GM19239 (cell line): ENCODE data around the gene AMDHD1.
"Not testable (repeated sequence)": the region's sequence is repeated elsewhere in the genome, so short reads cannot be mapped to it uniquely, and the experiment has no call there.

Experiments
- DNase-seq: peaks from one replicate; pipeline ENCODE4 v3.0.0; 2011; ENCODE audit warnings: low spot score; ENCODE audit not compliant: insufficient read length
- FAIRE-seq: peaks from 2 replicates; lab custom pipeline; 2011; peaks lifted over from hg19 to GRCh38; lab: Jason Lieb, UNC

AMDHD1 gene

GRCh38 chr12:95960241-95960640 is 17.1 kb downstream of the AMDHD1 start:
- no peak for FAIRE-seq

GRCh38 chr12:95962222-95962621 is 19.1 kb downstream of the AMDHD1 start:
- DNase-seq (no peak), FAIRE-seq (no peak)

More at GRCh38 chr12:95960241-95960640, 17.1 kb downstream of the AMDHD1 start:
- DNase-seq = no peak

- DNase-seq (no peak), FAIRE-seq (no peak)
These were observed 20.0 kb downstream of the AMDHD1 start for GRCh38 chr12:95963096-95963495.

DNA sequence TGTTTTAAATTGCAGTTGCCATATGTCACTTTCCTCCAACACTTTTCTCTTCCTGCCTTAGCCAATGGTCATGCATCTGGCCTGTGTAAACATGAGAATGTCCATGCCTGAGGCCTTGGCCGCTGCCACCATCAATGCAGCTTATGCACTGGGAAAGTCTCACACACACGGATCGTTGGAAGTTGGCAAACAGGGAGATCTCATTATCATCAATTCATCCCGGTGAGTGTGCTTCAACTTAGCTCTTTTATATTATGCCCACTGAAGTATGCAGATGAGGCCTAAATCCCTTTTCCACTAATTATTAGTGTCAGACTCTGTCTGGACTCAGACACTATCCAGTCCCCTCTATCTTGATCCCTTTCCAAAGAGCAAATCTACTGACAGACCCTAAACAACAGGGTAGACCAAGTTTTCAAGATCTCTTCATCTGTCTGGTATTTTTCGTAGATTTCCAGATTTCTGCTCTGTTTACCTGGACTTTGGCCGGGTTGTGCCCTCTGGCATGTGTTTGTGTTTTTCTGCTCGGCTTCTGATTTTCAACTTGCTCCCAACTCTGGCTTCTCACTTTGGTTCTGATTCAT is 23.2 kb downstream of the AMDHD1 start:
- DNase-seq (no peak), FAIRE-seq (no peak)

DNA sequence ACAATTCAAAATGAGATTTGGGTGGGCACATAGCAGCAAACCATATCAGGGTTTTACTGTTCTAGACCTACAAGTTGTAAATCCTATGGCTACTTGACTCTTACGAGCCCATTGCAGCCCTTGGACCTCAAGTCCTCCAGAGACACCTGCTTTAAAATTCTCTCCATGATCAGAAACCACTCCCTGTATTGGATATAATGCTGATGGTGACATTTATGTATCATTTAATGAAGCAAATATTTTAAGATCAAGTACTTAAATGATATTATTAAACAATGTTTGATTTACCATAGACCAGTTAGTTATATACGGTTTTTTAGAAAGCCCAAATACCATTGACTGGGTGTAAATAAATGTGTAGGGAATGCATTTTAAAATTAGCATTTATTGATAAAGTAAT is 24.2 kb downstream of the AMDHD1 start:
- DNase-seq (no peak), FAIRE-seq (no peak)

DNA sequence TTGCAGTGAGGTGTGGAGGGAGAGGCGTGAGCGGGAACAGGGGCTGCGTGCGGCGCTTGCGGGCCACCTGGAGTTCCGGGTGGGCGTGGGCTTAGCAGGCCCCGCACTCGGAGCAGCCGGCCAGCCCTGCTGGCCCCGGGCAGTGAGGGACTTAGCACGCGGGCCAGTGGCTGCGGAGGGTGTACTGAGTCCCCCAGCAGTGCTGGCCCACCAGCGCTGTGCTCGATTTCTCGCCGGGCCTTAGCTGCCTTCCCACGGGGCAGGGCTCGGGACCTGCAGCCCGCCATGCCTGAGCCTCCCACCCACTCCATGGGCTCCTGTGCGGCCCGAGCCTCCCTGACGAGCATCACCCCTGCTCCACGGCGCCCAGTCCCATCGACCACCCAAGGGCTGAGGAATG is 26.0 kb downstream of the AMDHD1 start:
- not testable (repeated sequence) for FAIRE-seq, DNase-seq

DNA sequence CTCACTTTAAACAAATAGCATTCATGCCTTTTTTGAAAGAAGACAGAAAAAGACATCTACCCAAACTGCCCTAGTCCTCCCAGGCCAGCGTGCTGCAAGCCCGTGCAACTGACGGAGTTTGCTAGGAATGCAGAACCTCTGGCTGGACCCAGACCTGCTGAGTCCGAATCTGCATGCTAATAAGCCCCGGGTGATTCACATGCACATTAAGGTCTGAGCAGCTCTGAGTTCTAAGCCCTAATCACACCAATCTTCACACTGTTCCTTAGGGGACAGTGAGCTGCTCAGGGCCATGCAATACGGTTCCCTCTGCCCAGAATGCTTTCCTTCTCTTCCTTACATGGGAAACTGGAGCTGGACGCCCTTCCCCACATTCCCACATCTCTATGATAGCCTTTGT is 27.8 kb downstream of the AMDHD1 start:
- FAIRE-seq = no peak

DNA sequence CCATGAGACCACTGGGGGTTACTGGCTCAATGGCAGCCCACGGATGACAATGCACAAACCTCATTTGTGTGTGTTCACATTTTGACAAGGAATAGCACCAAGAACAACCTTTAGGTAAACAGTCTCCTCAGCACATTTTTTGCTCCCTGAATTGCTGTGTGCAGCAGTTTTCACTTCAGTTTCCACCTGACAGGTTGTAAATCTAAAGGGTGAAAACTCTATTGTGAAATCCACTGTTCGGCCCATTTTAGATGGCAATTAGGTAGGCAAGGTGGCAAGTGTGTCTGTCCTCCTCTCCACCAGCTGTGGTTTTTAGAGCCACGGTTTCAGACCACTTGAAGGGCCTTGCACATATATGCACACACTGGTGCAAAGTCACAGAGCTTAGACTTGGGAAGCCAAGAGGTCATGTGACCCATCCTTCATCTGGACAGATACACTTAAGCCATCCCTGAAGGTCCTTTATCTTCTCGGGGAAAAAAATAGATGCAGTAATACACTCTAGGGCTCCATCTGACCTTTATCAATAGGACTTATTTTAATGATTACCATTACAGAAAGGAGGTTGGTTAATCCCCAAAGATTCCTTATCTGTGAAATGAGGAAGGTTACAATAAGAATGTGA is 29.8 kb downstream of the AMDHD1 start:
- FAIRE-seq (no peak), DNase-seq (no peak)

More for the DNA sequence above, 27.8 kb downstream of the AMDHD1 start:
- no peak for DNase-seq

- FAIRE-seq (no peak), DNase-seq (no peak)
These were observed 31.2 kb downstream of the AMDHD1 start for GRCh38 chr12:95974358-95974757.

DNA sequence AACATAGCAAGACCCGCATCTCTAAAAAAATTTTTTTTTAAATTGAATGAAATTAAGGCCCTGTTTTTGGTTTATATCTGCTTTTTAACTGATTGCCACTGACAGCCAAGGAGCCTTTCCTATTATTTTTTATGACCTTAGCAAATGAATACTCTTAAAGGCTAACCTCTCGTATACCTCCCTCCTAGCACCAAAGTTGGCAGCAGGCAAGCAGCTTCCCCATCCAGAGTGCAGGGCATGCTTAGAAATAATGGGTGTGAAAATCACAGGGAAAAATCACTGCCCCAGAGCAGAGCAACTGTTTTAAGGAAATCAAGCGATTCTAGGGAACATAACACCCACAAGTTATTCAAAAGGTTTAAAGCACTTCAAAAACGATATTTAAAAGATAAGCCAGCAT is 32.4 kb downstream of the AMDHD1 start:
- no peak for DNase-seq
- no peak for FAIRE-seq

DNA sequence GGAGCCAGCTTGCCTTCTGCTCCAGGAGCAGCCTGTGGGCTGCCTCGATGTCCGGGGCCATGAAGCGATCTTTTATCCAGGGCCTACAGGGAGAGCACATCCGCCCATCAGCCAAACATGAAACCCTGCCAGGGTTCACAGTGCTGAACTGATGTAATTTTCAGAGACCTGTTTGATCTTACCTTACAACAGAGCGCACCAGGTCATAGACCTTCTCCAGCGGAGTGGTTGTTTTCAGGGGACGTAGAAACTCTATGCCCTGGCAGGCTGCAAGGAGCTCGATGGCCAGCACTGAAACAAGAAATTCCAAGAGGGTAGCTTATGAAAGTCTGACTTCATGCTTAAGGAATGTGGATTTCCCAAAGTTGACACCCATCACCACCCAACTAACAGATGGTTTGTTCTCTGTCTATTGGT is 33.3 kb downstream of the AMDHD1 start:
- FAIRE-seq (no peak), DNase-seq (no peak)

DNA sequence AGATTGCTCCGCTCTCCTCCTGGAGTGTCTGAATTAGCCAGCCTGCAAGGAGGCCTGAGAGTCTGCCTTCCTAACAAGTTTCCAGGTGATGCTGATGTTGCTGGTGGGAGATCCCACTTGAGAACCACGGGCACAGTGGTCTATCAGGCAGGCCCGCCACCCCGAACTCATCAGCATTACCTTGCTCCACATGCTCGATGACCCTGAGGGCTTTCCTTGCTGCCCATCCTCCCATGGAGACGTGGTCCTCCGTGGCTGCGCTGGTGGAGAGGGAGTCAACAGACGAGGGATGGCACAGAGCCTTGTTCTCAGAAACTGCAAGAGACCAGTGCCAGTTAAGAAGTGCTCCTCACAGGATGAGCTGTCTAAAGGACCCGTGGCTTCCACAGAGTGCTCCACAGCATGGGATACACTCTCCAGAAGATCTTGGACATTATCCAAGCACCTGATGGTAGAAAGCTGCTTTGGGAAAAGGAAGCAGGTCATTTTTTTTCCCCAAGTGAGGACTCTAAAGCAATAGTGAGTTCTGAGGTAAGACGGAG is 34.7 kb downstream of the AMDHD1 start:
- DNase-seq = no peak
- FAIRE-seq = no peak

- no peak for FAIRE-seq
- DNase-seq = no peak
These were observed 35.2 kb downstream of the AMDHD1 start for GRCh38 chr12:95978351-95978750.

GRCh38 chr12:95978774-95979173 is 35.6 kb downstream of the AMDHD1 start:
- DNase-seq (no peak), FAIRE-seq (no peak)

DNA sequence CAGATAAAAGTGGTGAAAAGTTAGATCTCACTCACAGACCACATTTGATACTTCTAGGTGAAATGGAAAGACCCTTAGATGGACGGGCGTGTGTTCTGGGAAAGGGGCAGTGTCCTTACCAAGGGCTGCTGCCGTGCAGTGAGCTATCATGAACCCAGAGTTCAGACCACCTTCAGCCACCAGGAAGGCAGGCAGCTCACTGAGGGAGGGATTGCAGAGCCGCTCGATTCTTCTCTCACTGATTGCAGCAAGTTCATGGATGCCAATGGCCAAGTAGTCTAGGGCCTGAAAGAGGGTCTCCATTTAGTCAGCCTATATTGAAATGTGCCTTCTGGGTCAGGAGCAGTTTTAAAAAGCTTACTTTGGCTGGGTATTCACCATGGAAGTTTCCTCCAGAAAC is 37.3 kb downstream of the AMDHD1 start:
- no peak for DNase-seq
- FAIRE-seq = no peak

GRCh38 chr12:95982602-95983001 is 39.5 kb downstream of the AMDHD1 start:
- FAIRE-seq (no peak), DNase-seq (no peak)

DNA sequence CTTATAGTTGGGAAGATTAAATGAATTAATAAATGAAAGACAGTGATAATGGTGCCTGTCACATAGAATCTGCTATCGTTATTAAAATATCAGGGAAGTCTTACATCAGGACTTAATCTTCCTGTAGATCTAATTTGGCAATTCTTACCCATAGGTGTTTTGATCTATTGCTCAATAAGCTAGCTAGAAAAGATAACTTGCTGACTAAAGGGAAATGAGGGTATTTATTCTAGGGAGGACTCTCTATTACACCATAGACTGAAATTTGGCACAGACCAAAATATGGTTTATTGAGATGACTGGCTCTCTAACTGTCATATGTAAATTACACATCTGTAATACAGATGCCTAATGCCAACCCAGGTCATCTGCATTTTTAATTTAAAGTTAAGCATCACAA is 41.6 kb downstream of the AMDHD1 start:
- FAIRE-seq (no peak), DNase-seq (no peak)

GRCh38 chr12:95986635-95987570 is 43.8 kb downstream of the AMDHD1 start:
- FAIRE-seq (no peak), DNase-seq (no peak)

DNA sequence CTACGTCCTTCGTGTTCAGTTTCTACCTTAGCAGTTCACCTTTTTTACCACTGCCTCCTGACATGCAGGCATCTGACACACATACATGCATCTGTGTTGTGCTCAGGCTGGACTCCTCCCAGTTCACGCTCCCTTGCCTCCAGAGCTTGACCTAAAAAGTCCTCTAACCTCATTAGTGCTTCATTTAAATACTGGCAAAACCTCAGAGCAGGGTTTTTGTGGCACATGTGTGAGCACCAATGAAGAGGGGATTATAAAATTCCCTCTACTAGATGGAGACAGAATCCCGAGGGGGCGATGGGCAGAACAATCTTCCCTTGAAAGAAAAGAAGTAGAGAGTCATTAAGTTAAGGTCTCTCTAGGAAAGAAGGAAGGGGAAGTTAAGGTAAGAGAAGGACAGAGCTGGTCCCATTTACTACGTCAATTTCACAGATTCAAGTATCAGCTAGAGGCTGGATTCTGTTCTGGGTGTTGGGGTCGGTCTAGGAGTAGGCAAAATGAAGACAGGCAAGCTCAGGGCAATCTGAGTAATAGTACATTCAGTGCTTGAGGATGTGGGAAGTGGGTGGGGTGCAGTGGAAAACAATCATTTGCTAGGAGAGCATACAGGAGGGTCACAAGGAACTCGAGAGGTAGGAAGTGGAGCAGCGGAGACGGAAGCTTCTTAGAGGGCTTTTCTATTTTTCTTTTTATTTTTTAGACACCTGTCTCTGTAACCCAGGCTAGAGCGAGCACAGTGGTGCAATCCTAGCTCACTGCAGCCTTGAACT is 45.6 kb downstream of the AMDHD1 start:
- DNase-seq (no peak), FAIRE-seq (no peak)

DNA sequence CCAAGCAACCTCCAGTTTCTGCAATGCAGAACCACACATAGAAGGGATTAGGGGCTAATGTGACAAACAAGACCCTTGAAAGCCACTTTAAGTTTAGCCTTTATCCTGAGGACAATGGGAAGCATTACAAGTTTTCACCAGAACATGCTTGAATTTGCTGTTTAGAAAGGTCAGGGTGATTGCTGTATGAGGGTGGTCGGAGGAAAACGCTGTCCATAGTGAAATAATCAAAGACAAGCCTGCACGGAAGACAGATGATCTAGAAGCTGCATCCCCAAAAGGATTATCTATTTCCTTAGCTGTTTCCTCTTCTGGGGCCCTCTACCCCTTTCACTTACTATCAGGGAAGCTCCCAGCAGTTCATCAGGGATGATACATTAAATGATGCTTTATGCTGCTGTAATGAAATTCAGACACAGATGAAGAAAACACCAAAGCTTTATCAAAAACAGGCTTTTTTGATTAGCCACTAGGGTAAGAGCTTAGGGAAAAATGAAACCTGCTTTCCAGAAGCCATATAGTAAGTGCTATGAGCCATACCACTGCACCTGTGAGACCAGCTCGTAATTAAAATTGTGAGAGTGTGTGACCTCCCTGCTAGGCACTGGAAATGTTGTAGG is 46.5 kb downstream of the AMDHD1 start:
- DNase-seq (no peak), FAIRE-seq (no peak)
